Activated CD4-positive, alpha-beta T cell treated with anti-CD3 and anti-CD28 coated beads, Interleukin-2, amount 50 U/mL, for 1 hour (primary cell): ENCODE results near the gene SLC5A10.

Experiments used
- DNase-seq: peaks from one replicate; pipeline ENCODE4 v3.0.0-alpha.2; 2020

Gene SLC5A10

GRCh38 chr17:18965530-18966236, 13.7 kb downstream of the SLC5A10 start:
- no peak for DNase-seq

- no peak for DNase-seq
Observed at GRCh38 chr17:18966831-18967624, 15.1 kb downstream of the SLC5A10 start.

GRCh38 chr17:18967916-18968315, 16.0 kb downstream of the SLC5A10 start:
- no peak for DNase-seq

- no peak for DNase-seq
Observed at GRCh38 chr17:18968345-18968744, 16.4 kb downstream of the SLC5A10 start.

DNA sequence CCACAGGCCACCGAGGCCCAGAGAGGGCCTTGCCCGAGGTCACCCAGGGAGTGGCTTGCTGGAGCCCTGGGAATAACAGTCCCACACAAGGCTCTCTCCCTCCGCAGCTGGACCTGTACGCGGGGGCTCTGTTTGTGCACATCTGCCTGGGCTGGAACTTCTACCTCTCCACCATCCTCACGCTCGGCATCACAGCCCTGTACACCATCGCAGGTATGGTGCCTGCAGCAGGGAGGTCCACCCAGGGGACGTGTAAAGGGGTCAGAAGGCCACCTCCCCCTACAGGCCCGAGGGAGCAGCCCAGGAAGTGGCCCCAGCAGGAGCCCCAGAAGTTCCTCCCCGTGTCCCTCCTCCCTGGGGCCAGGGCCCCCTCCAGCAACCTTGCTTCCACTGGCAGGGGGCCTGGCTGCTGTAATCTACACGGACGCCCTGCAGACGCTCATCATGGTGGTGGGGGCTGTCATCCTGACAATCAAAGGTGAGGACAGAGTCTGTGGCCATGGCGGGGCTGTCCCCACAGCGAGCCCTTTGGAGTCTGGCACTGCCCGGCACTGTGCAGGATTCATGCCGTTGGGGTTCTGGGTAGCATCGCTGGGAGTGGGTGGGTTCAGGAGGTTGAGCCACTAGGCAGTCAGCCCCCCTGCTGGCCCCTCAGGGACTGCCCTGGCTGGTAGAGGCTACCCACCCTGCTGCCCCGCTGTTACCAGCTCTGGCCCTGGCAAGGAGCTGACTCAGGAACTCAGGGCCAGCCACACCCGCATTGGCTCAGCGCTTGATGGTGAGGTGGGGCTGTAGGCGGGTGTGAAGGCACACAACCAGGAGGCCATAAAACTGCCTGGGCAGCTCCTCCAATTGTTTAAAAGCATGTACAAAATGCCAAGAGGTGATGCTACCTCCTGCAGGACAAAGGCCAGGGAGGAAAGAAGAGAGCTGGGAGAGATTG, 17.3 kb downstream of the SLC5A10 start:
- DNase-seq = no peak

DNA sequence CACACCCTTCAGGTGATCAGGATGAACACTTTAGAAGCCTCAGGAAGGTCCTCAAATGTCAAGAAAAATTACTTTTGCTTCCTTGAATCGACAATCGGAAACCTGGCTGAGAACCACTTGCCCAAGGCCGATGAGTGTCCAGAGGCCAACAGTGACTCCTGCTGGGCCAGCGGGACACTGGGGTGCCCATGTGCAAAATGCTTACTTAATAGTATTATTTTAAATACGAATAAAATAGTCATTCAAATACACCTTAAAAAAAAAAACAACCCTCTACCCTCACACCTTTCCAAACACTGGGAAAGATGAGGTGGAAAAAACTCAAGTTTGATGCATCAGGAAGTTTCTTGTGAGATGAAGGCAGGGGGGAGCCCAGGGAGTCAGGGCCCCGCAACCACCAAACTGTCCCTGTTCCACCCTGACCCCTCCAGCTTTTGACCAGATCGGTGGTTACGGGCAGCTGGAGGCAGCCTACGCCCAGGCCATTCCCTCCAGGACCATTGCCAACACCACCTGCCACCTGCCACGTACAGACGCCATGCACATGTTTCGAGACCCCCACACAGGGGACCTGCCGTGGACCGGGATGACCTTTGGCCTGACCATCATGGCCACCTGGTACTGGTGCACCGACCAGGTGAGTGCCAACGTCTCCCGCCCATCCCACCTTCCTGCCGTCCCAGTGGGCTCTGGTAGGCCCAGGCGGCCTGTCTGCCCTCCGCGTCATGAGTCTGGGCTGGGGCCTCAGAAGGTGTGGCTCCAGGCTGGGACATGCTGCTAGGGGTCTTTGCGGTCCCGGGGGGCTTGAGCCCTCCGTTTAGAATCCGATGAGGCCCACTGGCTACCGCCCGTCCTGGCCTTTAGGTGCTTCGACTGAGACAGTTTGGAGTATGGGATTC, 18.9 kb downstream of the SLC5A10 start:
- no peak for DNase-seq

DNA sequence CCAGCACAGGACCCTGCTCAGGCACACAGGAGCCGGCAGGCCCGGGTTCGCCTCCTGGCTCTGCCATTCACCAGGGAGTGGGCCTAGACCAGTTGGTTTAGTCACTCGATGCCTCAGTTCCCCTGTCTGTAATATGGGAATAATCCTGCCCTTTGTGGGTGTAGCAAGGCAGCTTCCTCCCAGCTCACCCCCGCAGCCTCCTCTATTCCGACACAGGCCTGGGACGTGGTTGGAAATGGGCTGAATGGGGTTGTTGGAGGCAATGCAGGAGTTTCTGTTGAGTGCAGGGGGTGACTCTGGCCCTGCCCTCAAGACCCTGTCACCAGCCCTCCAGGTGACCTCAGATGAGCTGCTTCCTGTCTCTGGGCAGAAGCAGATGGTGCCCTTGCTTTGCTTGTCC, 19.8 kb downstream of the SLC5A10 start:
- no peak for DNase-seq

- DNase-seq = no peak
Observed at GRCh38 chr17:18974407-18975149, 22.6 kb downstream of the SLC5A10 start.

- DNase-seq = no peak
Observed at GRCh38 chr17:18975597-18975996, 23.6 kb downstream of the SLC5A10 start.

GRCh38 chr17:18976201-18976600, 24.2 kb downstream of the SLC5A10 start:
- DNase-seq = no peak

DNA sequence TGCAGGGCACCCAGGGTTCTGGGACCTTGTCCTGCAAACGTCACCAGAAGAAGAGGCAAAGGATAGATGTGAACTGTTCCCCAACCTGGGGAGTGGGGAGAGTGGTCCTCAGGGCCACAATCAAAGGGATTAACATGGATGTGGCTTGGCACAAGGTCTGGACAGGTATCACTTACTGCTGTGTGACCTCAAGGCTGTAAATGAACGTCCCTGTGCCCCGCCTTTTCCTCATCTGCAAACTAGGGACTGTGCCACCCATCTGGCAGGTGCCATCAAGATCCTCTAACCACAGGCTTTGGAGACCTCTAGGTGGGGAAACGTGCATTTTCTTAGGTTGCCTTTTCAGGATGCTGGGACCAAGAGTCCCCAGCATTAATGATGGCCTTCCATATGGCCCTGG, 25.1 kb downstream of the SLC5A10 start:
- no peak for DNase-seq

- no peak for DNase-seq
Observed at GRCh38 chr17:18977646-18978045, 25.7 kb downstream of the SLC5A10 start.

DNA sequence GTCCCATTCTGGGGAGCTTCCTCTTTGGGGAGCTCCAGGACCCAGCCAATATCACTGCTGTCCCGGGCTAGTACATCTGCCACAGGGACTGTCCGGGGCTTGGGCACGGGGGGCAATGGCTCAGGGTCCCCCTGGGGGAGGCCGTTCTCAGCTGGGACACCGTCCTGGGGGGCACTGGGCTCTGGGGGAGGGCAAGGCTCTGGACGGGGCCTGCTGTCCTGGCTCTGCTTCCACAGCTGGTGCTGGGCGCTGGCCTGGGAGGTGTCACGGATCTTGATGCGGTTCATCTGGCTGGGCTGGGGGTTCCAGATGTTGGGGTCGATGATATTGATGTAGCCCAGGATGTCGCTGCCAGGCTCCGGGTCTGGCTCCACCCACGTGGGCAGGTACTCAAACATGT, 26.1 kb downstream of the SLC5A10 start:
- DNase-seq = no peak

DNA sequence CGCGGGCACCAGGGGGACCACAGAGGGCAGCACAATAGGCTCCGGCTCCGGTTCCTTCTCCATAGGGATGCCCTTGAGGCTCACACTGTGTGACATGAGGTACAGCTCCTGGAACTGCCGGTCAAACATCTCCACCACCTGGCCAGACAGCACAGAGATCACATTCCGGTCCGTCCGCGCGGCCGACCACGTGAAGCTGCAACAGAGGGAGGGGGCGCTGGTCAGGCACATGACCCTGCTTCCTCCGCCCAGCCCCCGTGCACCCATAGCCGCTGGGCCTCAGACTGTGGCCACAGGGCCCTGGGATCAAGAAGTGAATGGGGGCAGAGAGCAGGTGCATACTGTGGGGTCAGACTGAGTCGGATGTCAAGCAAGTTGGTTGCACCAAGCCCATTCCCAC, 26.7 kb downstream of the SLC5A10 start:
- DNase-seq = no peak

DNA sequence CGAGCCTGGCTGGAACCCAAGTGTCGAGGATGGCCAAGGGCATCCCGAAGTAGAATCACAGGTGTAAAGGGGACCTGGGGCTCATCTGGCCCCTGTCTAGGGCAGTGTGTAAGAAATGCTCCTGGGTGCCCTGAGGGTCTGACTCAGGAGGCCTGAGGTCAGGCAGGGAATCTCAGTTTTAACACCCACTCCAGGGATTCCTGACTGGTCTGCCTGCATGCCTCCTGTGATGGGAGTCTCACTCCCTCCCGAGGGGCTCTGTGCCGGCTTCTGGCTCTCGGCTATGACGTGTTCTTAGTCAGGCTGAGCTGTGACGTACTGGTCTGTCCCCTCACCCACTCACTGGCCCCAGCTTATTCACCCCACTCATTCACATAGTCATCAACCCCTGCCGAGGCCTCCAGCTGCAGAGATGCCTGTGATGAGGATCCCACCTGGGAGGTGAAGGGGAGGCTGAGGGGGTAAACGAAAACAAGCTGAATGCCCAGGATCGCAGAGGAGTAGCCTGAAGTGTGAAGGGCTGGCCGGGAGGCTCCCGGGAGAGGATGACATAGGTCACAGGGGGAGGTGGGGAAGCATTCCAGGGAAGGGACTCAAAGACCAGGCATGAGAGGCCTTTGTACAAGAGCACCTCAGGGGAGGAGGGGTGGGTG, 28.8 kb downstream of the SLC5A10 start:
- DNase-seq = no peak

DNA sequence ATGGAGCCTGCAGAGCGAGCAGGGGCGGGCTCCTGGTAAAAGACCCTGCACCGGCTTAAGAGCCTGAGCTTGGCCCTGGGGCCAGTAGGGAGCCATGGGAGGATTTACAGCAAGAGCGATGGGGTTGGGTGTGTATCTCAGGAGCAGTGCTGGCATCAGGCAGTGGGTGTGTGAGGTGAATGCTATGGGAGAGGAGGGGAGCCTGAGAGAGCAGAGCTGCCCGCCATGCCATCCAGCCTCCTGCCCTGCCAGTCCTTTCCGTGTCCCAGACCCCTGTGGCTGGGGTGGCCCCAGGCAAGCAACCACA, 29.3 kb downstream of the SLC5A10 start:
- DNase-seq = no peak

DNA sequence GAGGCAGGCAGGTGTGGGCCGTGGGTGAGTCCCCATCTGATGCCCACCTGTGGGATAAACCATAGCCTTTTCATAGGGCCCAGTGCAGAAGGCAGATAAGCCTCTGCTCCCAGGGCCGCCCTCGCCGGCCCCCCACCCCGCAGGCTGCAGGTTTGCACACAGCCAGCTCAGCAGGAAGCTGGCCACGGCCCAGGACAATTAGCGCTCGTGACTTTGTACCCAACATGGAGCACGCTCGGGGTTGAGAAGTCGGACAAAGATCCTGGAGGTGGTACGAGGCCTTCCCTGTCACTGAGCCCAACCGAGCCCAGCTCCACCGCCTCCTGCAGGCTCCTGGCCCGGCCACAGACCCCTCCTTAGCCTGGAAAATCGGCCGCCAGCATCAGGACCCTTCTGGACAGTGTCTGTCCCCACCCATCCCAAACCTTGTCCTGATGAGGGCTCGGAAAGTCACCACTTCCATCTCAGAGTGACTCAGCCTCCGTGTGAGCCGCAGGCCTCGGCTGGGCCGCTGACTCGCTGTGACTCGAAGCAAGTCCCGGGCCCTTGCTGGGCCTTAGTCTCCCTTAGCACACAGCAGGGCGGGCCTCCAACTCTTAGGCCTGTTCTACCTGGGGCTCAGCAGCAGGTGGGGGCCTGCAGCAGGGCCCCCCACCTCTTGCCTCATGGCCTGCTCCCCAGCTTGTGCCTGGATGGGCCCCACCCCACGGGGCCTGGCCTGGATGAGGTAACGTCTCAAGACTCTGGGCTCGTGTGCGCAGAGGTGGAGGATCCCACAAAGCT, 29.9 kb downstream of the SLC5A10 start:
- no peak for DNase-seq

GRCh38 chr17:18984273-18985114, 32.5 kb downstream of the SLC5A10 start:
- DNase-seq = no peak

DNA sequence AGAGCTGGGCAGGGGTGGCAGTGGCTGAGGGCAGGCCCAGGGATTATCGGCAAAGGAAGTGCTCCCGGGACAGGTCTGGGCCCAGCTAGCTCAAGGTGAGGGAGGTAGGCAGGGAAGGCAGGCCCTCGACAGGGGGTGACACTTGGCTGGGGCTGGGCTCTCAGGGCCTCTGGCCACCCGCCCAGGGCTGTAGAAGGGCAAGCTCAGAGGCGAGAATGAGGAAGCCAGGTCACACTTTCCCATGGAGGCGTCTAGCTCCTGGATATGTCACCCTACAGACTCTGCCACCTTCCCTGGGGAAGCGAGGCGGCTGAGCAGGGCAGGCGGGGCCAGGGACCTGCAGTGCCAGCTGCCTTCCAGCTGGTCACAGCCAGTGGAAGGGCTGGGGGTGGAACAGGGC, 33.5 kb downstream of the SLC5A10 start:
- no peak for DNase-seq
